CD4-positive, alpha-beta T cell treated with Interleukin-10 for 1 hour (primary cell): ENCODE results near the gene ZDHHC14.
"Not testable (repeated sequence)": the region's sequence is repeated elsewhere in the genome, so short reads cannot be mapped to it uniquely, and the experiment has no call there.

Experiments used
- DNase-seq: peaks from one replicate; pipeline ENCODE4 v3.0.0-alpha.2; 2020

The ZDHHC14 gene

GRCh38 chr6:157584036-157584435 is 203.0 kb downstream of the ZDHHC14 start:
- no peak for DNase-seq

DNA sequence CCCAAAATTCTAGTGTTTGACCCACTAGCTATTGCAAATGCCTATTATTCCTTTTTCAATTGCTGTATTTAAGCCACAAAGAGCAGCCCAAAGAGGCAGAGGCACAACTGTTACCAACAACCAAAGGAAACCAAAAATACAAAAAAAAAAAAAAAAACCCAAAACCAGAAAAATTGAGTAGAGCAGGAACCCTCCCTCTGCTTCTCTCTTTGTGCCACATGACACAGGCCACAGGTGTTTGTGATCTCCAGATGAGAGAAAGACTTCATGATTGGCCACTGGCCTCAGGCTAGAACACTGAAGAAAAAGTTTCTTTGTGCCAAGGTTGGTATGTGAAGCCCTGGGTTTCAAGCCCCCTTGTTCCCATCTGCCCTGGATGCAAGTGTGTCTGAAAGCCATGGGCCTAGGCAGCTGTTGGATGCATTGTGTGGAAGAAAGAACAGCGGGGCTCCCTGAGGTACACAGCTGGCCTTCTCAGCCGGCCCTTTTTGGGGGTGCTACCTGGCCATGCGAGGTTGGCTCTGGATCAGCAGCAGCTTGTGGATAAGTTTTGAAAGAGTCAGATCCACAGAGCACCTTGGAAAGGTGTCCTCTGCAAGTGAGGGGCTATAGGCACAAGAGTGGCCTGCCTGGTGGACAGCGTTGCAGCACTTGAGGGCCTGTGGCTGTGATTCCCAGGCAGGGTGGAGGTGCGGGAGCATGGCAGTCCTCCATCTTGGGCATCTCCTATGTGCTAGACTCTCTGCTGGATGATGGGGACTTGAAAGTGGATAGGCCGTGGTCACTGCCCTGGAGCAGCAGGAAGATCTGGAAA is 204.5 kb downstream of the ZDHHC14 start:
- DNase-seq: no peak

DNA sequence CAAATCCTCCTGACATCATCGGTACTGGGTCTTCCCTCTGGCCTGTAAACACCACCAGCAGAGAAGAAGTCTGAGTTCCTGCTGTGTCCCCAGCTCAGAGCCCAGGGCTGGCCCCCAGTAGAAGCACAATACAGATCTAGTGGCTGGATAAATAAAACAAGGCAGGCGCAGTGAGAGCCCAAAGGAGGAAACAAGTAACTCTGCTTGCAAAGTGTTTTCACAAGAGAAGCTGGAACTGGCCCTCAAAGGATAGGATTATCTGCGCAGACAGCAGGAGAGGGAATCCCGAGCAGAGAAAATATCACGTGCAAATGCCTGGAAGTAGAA is 205.1 kb downstream of the ZDHHC14 start:
- no peak for DNase-seq

DNA sequence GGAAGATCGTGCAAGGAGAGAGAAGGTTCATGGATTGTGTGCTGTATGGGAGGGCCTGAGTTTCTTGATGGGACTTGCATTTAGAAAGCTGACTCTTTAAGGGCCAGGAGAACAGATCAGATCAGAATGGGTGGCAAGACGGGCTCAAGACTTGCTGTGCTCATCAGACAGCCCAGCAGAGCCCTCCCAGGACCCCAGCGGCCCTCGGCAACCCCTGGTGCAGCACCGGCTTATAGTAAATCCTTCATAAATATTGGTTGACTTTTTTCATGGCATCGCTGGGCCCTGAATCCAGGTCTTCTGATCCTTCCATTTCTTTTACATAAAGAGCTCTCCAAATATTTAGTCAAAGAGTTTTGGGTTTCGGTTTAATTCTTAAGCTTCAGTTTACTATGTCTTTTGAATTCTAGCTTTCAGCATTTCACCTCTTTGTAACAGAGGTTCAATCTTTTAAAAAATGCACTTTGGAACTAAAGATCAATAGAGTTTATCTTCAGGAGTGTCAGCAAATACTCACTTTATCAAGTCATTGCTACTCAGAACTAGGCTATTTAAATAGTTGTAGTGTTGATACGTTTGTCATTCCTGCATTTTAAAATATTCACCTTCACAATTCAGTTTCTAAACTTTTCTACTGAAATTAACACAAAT is 205.6 kb downstream of the ZDHHC14 start:
- DNase-seq: no peak

- DNase-seq: no peak
Measured at GRCh38 chr6:157587127-157587926, 206.3 kb downstream of the ZDHHC14 start.

- not testable (repeated sequence) for DNase-seq
Measured at GRCh38 chr6:157590654-157591053, 209.7 kb downstream of the ZDHHC14 start.

GRCh38 chr6:157592541-157592940 is 211.6 kb downstream of the ZDHHC14 start:
- DNase-seq: no peak

GRCh38 chr6:157592980-157593379 is 212.0 kb downstream of the ZDHHC14 start:
- no peak for DNase-seq

GRCh38 chr6:157593596-157593995 is 212.6 kb downstream of the ZDHHC14 start:
- DNase-seq: no peak

DNA sequence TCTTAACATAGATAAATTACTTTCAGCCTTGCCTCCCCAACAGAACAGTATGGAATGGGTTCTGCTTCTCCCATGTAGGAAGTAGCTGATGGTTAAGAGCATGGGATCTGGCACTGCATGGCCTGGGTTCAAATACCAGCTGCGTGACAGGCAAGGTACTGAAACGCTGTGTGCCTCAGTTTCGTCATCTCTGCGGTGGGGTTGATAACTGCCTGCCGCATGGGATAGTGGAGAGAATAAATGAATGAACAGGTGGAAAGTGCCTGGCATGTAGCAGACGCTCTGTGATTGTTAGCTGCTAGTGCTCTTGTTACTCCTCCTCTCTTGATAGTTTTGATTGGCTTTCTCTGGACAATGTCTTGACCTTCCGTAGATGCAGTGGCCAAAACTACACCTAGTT is 213.3 kb downstream of the ZDHHC14 start:
- no peak for DNase-seq

DNA sequence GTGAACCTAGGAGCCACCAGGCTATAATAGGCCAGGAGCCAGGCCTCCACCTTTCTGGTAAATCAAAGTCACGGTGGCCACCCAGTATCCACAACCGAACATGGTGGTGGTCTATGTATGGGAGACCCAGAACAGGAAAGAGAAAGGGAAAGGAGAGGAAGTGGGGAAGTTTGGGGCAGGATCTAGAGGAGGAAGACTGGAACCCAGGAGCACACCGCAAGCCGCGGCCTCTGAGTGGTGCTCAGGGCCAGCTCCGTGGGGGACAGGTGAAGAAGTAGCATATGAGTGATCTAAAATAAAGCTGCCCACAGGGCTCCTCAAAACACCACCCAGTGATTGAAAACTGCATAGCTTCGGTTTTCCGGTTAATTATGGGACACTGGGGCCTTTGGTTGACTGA is 214.8 kb downstream of the ZDHHC14 start:
- DNase-seq: no peak

DNA sequence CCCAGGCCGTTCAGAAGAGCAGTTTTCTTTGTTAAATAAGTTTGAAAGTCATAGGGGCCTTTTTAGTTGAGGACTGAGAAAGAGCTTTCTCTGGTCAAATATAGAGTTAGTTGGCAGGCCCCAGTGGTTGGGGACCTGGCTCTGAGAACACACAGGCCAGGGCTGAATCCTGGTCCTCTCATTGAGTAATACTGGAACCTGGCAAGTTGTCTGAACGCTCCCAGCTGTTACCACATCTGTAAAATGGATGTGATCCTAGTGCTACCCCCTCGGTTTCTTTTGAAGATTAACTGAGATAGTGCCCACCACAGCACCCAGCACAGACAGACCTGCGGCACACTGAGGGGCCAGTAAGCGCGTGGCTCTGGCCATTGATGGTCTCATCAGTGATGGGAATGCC is 215.5 kb downstream of the ZDHHC14 start:
- DNase-seq: no peak

DNA sequence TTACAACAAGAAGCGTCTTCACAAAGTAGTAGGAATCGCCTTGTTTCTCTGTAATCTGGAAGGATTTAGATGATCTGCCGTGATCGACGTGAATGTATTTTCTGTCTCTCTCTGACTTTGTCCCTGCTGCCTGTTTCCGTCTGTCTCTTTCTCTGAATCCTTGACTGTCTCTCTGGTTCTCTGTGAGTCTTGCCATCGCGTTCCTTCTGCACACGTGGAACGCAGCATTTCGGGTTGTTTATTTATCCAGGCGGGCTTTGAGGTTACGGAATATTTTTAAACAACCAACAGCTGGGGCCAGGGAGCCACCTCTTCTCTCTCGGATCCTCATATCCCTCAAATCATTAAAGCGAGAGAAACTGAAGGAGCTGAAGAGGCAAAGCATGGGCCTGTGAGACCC is 215.9 kb downstream of the ZDHHC14 start:
- no peak for DNase-seq

- DNase-seq: peak; percentile 47
Measured at GRCh38 chr6:157597461-157598312, 216.7 kb downstream of the ZDHHC14 start.

- no peak for DNase-seq
Measured at GRCh38 chr6:157599191-157599590, 218.2 kb downstream of the ZDHHC14 start.

DNA sequence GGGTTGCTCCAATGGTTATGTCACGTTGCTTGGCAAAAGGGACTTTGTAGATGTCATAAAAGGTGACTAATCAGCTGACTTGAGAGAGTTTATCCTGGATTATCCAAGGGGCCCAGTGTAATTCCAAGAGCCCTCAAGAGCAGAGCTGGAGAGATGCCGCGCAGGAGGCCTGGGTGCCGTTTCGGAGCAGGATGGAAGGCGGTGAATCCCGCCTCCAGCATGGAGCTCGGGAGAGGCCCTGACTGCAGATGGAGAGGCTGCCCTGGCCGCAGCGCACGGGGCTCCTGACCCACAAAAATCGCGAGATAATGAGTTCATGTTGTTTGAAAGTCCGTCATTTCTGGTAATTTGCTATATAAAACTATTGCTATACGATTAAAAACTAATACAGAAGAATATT is 219.8 kb downstream of the ZDHHC14 start:
- DNase-seq: no peak

DNA sequence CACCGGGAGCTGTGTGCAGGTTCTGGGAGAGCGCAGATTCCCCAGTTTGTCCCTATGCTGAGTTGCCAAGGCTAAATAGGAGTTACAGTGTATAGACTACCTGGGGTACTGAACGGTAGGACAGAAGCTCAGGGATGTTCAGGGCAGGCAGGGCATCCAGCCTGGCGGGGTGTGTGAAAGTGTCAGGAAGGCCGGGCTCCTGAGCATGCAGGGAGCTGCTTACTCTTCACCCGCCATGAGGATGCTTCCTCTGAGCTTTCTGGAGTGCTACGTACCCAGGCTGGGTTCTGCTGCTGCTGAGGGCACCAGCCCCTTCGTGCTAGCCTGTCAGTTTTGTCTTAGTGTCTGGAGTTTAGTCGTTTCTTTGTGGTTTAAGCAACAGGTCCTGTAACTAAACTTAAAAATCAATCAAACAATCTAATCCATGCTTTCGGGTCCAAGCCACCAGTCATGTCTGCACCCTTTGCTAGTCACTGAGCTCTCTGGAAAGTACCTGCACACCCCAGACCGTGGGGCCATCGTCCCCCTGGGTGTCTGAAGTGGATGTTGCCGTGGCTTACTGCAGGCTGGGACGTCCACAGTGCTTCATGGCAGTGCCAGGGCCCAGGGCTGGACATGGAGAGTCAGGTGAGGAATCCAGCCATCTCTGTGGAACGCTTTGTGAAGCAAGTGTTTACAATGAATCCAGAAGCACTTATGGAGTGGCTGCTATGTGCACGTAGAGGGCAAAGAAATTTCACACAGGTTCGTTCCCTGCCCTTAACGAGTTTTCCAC is 221.7 kb downstream of the ZDHHC14 start:
- no peak for DNase-seq

DNA sequence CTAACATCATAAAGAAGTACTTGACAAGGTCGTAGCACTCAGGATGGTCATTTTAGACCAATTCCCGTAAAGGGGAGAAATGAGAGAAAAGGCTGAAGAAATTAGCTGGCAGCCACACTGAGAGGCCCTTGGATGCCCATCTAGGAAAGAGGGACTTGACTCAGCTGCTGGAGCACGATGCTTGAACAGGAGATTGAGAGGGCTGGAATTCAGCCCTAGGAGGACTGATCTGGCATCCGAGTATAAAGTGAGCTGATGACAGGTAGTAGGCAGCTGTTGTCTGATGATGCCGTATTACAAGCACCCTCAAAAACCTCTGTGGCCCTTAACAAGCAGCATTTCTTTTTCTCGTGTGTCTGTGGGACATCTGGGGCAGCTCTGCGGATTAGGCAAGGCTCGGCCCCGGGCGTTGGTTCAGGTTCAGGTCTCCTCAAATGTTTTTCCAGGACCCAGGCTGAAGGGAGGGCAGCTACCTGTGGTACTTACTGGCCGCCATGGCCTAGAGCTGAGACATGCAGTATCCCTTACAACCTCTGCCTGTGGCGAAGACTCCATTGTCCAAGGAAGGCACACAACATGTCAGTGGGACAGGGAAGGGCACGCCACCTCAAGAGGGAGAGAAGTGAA is 222.4 kb downstream of the ZDHHC14 start:
- DNase-seq: no peak

- no peak for DNase-seq
Measured at GRCh38 chr6:157603971-157604370, 223.0 kb downstream of the ZDHHC14 start.

DNA sequence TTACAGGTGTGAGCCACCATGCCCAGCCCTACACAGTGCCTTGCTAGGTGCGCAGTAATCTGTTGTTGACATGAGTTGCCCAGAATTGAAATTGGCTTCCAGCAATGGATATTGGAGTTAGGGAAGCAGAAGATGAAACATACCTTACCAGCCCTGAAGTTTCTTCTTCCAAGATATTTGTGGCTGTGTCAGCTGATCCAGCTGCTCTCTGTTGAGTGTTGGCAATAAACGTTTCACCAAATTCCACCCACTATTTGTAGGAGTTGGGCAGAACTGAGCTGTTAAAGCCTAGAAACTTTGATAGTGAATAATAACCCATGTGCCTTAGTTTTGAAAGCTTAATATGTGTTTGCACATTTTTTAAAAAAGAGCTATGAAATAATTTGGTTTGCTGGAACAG is 223.8 kb downstream of the ZDHHC14 start:
- no peak for DNase-seq

DNA sequence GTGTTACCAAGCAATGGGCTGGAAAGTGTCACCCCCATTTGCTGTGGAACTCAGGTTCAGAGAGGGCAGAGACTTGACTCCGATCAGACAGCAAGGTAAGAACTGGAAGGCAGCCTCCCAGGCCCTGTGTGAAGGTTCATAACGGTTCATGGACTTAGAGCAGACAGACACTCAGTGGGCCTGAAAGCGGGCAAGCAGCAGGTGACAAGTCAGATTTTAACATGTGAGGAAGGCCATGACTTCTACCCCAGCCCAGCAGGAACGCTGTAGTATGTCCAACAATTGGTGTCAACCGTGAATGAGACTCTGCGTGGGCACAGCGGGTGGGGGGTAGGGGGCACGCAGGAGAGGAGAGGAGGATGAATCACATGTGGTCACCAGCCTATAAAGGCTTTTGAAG is 224.5 kb downstream of the ZDHHC14 start:
- no peak for DNase-seq

DNA sequence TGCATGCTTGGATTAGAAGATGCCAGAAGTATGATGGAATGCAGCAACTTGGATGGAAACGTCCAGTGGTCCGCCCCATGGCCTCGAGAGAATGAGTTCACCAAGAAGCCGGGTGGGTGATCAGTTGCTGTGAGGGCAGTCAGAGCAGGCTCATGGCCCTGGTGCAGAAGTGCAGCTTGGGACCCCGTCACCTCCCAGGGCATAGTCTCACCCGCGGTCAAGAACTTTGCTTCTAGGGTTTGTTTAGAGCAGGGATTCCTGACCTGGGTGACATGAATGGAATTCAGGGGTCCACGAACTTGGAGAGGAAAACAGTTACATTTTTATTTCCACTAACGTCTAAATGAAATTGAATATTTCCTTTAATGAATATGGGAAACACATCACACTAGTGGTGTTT is 225.5 kb downstream of the ZDHHC14 start:
- DNase-seq: no peak
